ENCODE results near the gene OR52D1. TPM values are rescaled to one million over a fixed set of nuclear protein-coding genes. Genes with fewer than 3 reads are reported as not detected.

The OR52D1 gene
- not detected in 2 replicates for total RNA-seq

DNA sequence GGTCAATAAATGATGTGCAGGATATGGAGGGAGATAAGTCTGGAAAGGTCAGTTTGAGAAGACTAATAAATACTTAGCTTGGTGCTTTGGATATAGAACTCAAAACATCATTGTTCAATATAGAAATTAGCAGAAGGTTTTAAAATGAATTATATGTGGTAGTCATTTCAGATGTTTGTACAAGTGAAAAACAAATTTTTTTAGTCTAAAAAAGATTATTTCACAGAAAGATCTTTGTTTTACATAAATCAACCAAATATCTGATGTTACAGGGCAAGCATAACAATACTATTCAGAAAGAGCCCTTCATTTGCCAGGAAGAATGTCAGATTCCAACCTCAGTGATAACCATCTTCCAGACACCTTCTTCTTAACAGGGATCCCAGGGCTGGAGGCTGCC lies at the start of gene OR52D1:
OR52D1 (plus strand) TSS at position 301 of the 400 bp plus-strand sequence; CDS start at position 323, 22 bp downstream.
- Histone ChIP-seq H3K27me3 (ENCODE audit: control insufficient read depth, insufficient read depth, low read length) (no peaks in the 10 kb centered on the region), H3K4me3 (ENCODE audit: low read depth, low read length) (no peak within 1 kb of the TSS), H3K36me3 (ENCODE audit: control insufficient read depth, insufficient read depth, low read length) (no peaks in the 10 kb centered on the region)
- TF ChIP-seq, protein P1, sequence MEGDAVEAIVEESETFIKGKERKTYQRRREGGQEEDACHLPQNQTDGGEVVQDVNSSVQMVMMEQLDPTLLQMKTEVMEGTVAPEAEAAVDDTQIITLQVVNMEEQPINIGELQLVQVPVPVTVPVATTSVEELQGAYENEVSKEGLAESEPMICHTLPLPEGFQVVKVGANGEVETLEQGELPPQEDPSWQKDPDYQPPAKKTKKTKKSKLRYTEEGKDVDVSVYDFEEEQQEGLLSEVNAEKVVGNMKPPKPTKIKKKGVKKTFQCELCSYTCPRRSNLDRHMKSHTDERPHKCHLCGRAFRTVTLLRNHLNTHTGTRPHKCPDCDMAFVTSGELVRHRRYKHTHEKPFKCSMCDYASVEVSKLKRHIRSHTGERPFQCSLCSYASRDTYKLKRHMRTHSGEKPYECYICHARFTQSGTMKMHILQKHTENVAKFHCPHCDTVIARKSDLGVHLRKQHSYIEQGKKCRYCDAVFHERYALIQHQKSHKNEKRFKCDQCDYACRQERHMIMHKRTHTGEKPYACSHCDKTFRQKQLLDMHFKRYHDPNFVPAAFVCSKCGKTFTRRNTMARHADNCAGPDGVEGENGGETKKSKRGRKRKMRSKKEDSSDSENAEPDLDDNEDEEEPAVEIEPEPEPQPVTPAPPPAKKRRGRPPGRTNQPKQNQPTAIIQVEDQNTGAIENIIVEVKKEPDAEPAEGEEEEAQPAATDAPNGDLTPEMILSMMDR (IDR thresholded peaks at IDR 0.05; ENCODE audit: insufficient read depth, low read length, poor library complexity, severe bottlenecking), result no peak
- DNase-seq (ENCODE audit: low read depth), result no peak

DNA sequence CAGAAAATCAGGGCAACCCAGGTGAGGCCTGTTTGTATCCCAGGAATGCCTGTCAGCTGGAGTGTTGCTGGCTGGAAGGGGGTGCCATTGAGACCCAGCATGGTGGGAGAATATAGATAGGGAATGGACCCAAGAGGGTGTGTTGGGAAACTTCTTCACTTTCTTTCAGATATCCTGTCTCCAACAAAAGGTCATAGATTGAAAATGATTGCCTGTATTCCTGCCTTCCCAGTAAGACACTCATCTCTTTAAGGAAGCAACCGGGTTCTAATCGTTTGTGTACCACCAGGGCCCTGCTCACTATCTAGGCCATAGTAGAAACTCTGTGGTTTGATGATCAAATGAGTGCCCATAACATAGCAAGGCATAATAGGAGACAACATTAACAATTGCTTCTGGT lies 47.1 kb upstream of the OR52D1 start, which contains the start of gene OR51I1:
OR51I1 (minus strand) TSS at position 101 of the 400 bp plus-strand sequence; CDS start at position 101, 0 bp downstream.
- H3K4me3 ChIP-seq (ENCODE audit: low read depth, low read length), result no peak within 1 kb of the TSS
- no peaks in the 10 kb centered on the region for H3K36me3 ChIP-seq (ENCODE audit: control insufficient read depth, insufficient read depth, low read length)
- H3K27me3 ChIP-seq (ENCODE audit: control insufficient read depth, insufficient read depth, low read length), result no peaks in the 10 kb centered on the region
- TF ChIP-seq, protein P1 (IDR thresholded peaks at IDR 0.05; ENCODE audit: insufficient read depth, low read length, poor library complexity, severe bottlenecking), result no peak
- DNase-seq (ENCODE audit: low read depth), result no peak

DNA sequence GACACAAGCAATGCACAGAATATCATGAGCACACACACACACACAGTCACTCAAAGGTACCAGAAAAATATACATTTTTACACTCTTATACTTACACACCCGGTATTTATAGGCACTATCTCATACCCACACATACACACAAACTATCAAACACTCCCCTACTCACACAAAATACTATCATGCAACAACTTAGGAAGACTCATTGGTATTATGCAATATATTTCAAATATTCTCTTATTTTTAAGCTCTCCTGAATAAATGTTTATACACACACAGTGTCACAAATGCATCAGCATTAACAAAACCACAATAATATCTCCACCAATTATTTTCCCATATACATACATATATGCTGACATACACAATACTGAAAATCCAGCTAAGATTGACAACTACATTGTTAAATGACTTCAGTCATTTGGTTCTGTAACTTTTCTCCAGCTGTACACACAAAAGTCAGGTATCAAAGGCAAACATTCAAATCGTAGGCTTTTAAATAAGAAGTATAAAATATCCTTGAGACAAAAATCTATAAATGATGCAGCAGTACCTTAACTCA lies 44.6 kb upstream of the OR52D1 start:
- TF ChIP-seq, protein P1 (IDR thresholded peaks at IDR 0.05; ENCODE audit: insufficient read depth, low read length, poor library complexity, severe bottlenecking), result no peak

DNA sequence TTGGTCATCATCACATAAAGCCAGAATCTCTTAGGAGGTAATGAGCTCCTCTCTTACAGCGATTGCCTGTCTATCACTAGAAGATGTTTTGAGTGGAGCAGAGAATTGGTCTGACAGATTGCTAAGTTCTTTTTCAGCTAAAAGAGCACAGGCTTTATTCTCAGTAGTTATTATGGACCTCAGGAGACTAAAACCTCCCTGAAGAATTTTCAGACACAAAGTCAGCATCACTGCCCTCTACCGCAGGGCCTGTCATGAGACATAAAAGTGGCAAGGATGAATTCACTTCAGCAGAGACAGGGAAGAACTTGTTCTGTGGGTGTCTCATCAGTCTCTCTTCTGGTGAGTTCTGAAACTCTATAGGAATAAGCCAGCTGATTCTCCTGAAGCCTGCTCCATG lies 39.5 kb upstream of the OR52D1 start, which contains the start of gene OR51I2:
OR51I2 (plus strand) TSS at position 301 of the 400 bp plus-strand sequence. CDS start 4,166 bp downstream, outside the sequence.
- TF ChIP-seq, protein P1 (IDR thresholded peaks at IDR 0.05; ENCODE audit: insufficient read depth, low read length, poor library complexity, severe bottlenecking), result no peak
- H3K4me3 ChIP-seq (ENCODE audit: low read depth, low read length), result no peak within 1 kb of the TSS
- H3K27me3 ChIP-seq (ENCODE audit: control insufficient read depth, insufficient read depth, low read length), result no peaks in the 10 kb centered on the region
- no peak for DNase-seq (ENCODE audit: low read depth)
- H3K36me3 ChIP-seq (ENCODE audit: control insufficient read depth, insufficient read depth, low read length), result no peaks in the 10 kb centered on the region

More for the DNA sequence above, 44.6 kb upstream of the OR52D1 start:
- no peak for DNase-seq (ENCODE audit: low read depth)
- Histone ChIP-seq H3K4me3 (ENCODE audit: low read depth, low read length) (no peak overlapping the region), H3K27me3 (ENCODE audit: control insufficient read depth, insufficient read depth, low read length) (no peaks in the 10 kb centered on the region), H3K36me3 (ENCODE audit: control insufficient read depth, insufficient read depth, low read length) (no peaks in the 10 kb centered on the region)

DNA sequence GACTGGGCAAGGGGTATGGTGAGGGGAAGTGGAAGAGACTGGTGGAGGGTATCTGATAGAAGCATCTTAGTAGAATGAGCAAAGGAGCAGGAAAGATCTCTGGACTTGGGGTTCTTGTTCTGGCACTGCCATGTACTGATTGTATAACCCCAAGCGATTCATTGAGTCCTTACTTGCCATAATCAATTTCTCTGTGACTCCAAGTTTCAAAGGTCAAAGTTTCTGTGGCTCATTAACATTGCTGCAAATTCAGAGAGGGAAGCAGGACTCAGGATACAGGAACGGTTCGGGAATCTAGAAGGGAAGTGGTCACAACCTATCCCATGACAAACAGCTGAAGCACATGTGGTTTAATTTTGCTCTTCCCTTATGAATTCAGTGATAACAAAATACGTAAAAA lies 39.1 kb upstream of the OR52D1 start:
- Histone ChIP-seq H3K36me3 (ENCODE audit: control insufficient read depth, insufficient read depth, low read length) (no peaks in the 10 kb centered on the region), H3K27me3 (ENCODE audit: control insufficient read depth, insufficient read depth, low read length) (no peaks in the 10 kb centered on the region), H3K4me3 (ENCODE audit: low read depth, low read length) (no peak overlapping the region)
- TF ChIP-seq, protein P1 (IDR thresholded peaks at IDR 0.05; ENCODE audit: insufficient read depth, low read length, poor library complexity, severe bottlenecking), result no peak
- no peak for DNase-seq (ENCODE audit: low read depth)

All from kidney epithelial cell (primary cell).